Measurements from ENCODE around the gene MICB.
"Not testable (repeated sequence)": the region's sequence is repeated elsewhere in the genome, so short reads cannot be mapped to it uniquely, and the experiment has no call there.

Gene MICB

DNA sequence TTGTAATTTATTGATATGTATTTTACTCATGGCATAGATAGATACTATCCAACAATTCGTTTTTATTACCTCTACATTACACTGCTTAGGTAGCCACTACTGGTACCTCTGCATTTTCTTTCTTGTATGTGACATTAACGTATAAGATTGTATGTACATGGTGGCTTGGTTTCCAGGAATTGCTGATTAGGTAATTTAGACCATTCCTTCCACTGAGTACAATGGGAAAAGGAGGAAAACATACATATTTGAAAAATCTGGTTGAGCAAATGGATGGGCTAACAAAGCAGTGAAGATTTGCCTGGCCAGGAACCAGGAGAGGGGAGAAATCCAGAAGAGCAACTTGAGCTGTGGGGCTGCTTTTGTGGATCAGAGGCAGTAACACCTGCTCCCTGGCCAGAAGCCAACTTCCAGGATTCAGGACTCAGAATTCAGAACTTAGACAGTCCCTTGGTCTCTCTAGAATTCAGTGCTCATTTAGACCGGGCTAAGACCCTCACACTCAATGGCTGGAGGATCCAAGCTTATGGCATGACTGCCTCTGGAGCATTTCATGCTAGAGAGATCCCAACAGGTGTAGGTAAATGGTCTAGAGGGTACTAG is 17.9 kb upstream of the MICB start:
- H4K20me1 ChIP-seq (ENCODE audit: insufficient read depth) = no peaks in the 10 kb centered on the region
- no peak overlapping the region for H3K4me3 ChIP-seq (IDR thresholded peaks at IDR 0.05; ENCODE audit: insufficient read depth, low read depth, low read length)
- no peak overlapping the region for H3K27ac ChIP-seq
- H3K79me2 ChIP-seq (ENCODE audit: insufficient read depth, low read depth) = no peaks in the 10 kb centered on the region
- H3K27me3 ChIP-seq (ENCODE audit: insufficient read depth, low read depth) = no peaks in the 10 kb centered on the region
- no peak overlapping the region for H3K4me2 ChIP-seq
- H2AFZ ChIP-seq (ENCODE audit: low read depth) = no peak overlapping the region
- TF ChIP-seq, protein P1, sequence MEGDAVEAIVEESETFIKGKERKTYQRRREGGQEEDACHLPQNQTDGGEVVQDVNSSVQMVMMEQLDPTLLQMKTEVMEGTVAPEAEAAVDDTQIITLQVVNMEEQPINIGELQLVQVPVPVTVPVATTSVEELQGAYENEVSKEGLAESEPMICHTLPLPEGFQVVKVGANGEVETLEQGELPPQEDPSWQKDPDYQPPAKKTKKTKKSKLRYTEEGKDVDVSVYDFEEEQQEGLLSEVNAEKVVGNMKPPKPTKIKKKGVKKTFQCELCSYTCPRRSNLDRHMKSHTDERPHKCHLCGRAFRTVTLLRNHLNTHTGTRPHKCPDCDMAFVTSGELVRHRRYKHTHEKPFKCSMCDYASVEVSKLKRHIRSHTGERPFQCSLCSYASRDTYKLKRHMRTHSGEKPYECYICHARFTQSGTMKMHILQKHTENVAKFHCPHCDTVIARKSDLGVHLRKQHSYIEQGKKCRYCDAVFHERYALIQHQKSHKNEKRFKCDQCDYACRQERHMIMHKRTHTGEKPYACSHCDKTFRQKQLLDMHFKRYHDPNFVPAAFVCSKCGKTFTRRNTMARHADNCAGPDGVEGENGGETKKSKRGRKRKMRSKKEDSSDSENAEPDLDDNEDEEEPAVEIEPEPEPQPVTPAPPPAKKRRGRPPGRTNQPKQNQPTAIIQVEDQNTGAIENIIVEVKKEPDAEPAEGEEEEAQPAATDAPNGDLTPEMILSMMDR (conservative IDR thresholded peaks at IDR 0.05; ENCODE audit: low read depth, low read length) = no peak
- H3K36me3 ChIP-seq (ENCODE audit: insufficient read depth) = no peaks in the 10 kb centered on the region
- H3K4me1 ChIP-seq (ENCODE audit: low read depth, poor library complexity, severe bottlenecking) = peaks cover under 1% of the 10 kb centered on the region
- H3K9ac ChIP-seq = no peak overlapping the region

DNA sequence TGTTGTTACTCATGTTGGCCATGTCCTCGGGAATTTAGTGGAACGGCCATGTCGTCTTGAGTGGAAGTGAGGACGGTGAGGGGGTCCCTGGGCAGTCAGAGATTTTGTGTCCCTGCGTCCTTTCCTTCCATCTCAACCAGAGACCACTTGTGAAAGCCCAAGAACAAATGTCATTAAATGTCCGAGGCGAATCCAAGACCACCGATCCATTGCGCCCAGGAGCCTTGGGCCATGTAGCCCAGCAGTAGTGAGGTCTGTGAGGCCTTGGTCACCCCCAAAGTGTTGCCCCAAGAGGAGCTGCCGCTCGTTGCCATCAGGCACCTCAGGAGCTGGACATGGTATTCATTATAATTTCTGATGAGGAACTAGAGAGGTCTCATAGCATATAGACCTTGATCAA is 17.4 kb upstream of the MICB start:
- Histone ChIP-seq H3K4me1 (ENCODE audit: low read depth, poor library complexity, severe bottlenecking) (no peaks in the 10 kb centered on the region), H3K79me2 (ENCODE audit: insufficient read depth, low read depth) (no peaks in the 10 kb centered on the region), H3K36me3 (ENCODE audit: insufficient read depth) (no peaks in the 10 kb centered on the region), H3K4me3 (IDR thresholded peaks at IDR 0.05; ENCODE audit: insufficient read depth, low read depth, low read length) (no peak overlapping the region), H3K27me3 (ENCODE audit: insufficient read depth, low read depth) (no peaks in the 10 kb centered on the region), H3K9ac (no peak overlapping the region), H3K27ac (no peak overlapping the region), H4K20me1 (ENCODE audit: insufficient read depth) (no peaks in the 10 kb centered on the region), H3K4me2 (no peak overlapping the region), H2AFZ (ENCODE audit: low read depth) (no peak overlapping the region)
- TF ChIP-seq, protein P1 (conservative IDR thresholded peaks at IDR 0.05; ENCODE audit: low read depth, low read length) = no peak

DNA sequence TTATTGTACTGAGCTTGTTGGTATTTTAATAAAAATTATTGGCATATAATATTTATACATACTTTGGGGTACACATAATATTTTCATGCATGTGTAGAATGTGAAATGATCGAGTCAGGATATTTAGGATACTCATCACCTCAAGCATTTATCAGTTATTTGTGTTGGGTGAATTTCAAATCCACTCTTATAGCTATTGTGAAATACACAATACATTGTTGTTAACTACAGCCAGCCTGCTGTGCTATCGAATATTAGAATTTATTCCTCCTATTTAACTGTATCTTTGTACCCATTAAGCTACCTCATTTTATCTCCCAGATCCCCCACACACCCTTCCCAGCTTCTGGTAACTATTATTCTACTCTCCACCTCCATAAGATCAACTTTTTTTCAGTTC is 14.6 kb upstream of the MICB start:
- H2AFZ ChIP-seq (ENCODE audit: low read depth) = no peak overlapping the region
- no peaks in the 10 kb centered on the region for H4K20me1 ChIP-seq (ENCODE audit: insufficient read depth)
- no peaks in the 10 kb centered on the region for H3K27me3 ChIP-seq (ENCODE audit: insufficient read depth, low read depth)
- no peak overlapping the region for H3K4me2 ChIP-seq
- TF ChIP-seq, protein P1 (conservative IDR thresholded peaks at IDR 0.05; ENCODE audit: low read depth, low read length) = no peak
- H3K4me3 ChIP-seq (IDR thresholded peaks at IDR 0.05; ENCODE audit: insufficient read depth, low read depth, low read length) = no peak overlapping the region
- H3K36me3 ChIP-seq (ENCODE audit: insufficient read depth) = no peaks in the 10 kb centered on the region
- no peak overlapping the region for H3K9ac ChIP-seq
- H3K79me2 ChIP-seq (ENCODE audit: insufficient read depth, low read depth) = no peaks in the 10 kb centered on the region
- H3K27ac ChIP-seq = no peak overlapping the region
- no peaks in the 10 kb centered on the region for H3K4me1 ChIP-seq (ENCODE audit: low read depth, poor library complexity, severe bottlenecking)

DNA sequence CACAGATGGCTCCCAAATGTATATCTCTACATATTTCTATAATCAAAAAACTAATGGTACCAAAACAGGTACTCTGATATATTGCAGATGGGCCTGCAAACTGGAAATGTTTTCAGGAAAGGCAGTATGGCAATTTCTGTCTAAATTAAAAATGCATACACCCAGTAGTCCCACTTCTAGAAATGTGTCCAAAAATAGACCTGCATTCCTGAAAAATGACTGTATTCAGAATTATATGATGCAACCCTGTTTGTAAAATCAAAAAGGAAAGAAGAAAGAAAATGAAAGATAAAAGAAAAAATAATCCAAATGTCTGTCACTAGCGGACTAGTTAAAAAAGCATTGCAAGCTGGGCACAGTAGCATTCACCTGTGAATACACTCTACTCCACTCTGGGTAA is 12.9 kb upstream of the MICB start:
- Histone ChIP-seq H3K4me1 (ENCODE audit: low read depth, poor library complexity, severe bottlenecking) (no peaks in the 10 kb centered on the region), H3K36me3 (ENCODE audit: insufficient read depth) (no peaks in the 10 kb centered on the region), H3K79me2 (ENCODE audit: insufficient read depth, low read depth) (no peaks in the 10 kb centered on the region), H3K4me2 (no peak overlapping the region), H4K20me1 (ENCODE audit: insufficient read depth) (no peaks in the 10 kb centered on the region), H3K4me3 (IDR thresholded peaks at IDR 0.05; ENCODE audit: insufficient read depth, low read depth, low read length) (no peak overlapping the region), H3K27ac (no peak overlapping the region), H3K27me3 (ENCODE audit: insufficient read depth, low read depth) (no peaks in the 10 kb centered on the region), H3K9ac (no peak overlapping the region), H2AFZ (ENCODE audit: low read depth) (no peak overlapping the region)
- TF ChIP-seq, protein P1 (conservative IDR thresholded peaks at IDR 0.05; ENCODE audit: low read depth, low read length) = no peak

DNA sequence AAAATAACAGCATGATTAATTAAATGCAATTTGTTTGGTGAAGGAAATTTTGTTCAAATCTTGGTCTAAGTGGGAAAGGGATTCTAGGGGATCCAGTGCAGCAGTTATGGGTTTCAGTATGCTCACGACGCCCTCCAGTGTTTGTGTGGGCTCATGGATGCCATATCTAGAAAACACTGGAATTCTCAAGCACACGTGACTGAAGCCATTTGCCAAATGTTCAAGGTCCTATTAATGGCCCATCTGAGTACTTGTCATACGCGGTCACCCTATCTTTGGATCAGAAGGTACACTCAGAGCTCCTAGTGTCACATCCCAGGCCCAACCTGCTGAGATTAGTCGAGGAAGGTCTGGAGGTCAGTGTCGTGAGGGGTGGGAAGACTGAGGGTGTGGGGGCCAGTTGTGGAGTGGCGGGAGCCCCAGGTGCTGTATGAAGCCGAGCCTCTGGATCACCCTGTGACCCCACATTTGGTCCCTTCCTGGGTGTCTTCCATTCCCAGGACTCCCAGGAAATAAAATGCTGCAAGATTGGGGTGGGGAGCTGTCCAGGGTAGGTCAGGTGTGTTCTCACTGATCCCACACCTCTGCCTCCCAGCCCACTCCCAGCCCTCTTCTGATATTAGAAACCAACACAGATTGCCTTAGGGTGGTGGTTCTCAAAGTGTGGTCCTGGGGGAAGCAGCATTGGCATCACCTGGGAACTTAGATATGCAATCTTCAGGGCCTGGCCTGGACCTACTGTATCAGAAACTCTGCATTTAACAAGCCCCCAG is 11.7 kb upstream of the MICB start:
- not testable (repeated sequence) for H2AFZ ChIP-seq (ENCODE audit: low read depth); H4K20me1 ChIP-seq (ENCODE audit: insufficient read depth); H3K27ac ChIP-seq; H3K4me2 ChIP-seq; H3K27me3 ChIP-seq (ENCODE audit: insufficient read depth, low read depth); H3K9ac ChIP-seq; H3K4me1 ChIP-seq (ENCODE audit: low read depth, poor library complexity, severe bottlenecking); H3K79me2 ChIP-seq (ENCODE audit: insufficient read depth, low read depth); H3K4me3 ChIP-seq (IDR thresholded peaks at IDR 0.05; ENCODE audit: insufficient read depth, low read depth, low read length); H3K36me3 ChIP-seq (ENCODE audit: insufficient read depth)

DNA sequence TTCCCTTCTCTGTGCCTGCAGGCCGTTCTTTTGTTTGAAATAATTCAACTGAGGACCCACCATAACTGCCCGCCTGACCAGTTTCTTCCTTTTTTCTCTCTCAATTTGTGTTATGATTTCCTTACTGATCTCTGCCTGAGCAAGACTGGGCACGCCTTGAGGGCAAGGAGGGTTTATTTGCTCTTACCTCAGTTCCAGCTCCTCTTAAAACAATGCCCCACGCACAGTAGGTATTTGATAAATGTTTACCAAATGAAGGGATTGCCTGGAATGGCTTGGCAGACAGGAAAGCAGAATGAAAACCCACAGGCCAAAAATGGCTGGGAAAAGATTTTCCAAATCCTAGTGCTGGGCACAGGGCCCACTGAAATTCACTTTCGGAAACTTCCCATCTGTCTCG is 10.3 kb upstream of the MICB start:
- H4K20me1 ChIP-seq (ENCODE audit: insufficient read depth); H3K4me3 ChIP-seq (IDR thresholded peaks at IDR 0.05; ENCODE audit: insufficient read depth, low read depth, low read length); H3K27me3 ChIP-seq (ENCODE audit: insufficient read depth, low read depth); H2AFZ ChIP-seq (ENCODE audit: low read depth); H3K36me3 ChIP-seq (ENCODE audit: insufficient read depth); H3K9ac ChIP-seq; H3K79me2 ChIP-seq (ENCODE audit: insufficient read depth, low read depth); H3K27ac ChIP-seq; H3K4me2 ChIP-seq: not testable (repeated sequence)
- peaks cover 12% of the 10 kb centered on the region for H3K4me1 ChIP-seq (ENCODE audit: low read depth, poor library complexity, severe bottlenecking)
